GM12878 (cell line): Measurements from ENCODE around the gene TEX101.

Source experiments
- GABPA ChIP-seq: IDR thresholded peaks from 2 replicates; pipeline ENCODE4 v1.6.1; 2014; ENCODE audit warnings: antibody characterized with exemption, low read depth, mild to moderate bottlenecking, inconsistent platforms
- MYC ChIP-seq: IDR thresholded peaks from 2 replicates; pipeline ENCODE4 v1.6.1; 2011; ENCODE audit warnings: mild to moderate bottlenecking, low read length, moderate library complexity, inconsistent platforms; ENCODE audit not compliant: insufficient read depth, insufficient replicate concordance, insufficient read length, severe bottlenecking
- NFYB ChIP-seq: IDR thresholded peaks from 2 replicates; pipeline ENCODE4 v1.6.1; 2011; ENCODE audit warnings: low read depth, mild to moderate bottlenecking, low read length, improper control_type of control experiment, moderate library complexity; ENCODE audit not compliant: insufficient read depth
- TF ChIP-seq, protein P1 (sequence below): IDR thresholded peaks from 2 replicates; pipeline ENCODE4 v1.6.1; 2012; ENCODE audit warnings: low read depth, low read length, improper control_type of control experiment
- TF ChIP-seq, protein P2 (sequence below), 3 experiments: IDR thresholded peaks in 2 of 3; conservative IDR thresholded peaks in 1 of 3; 2 replicates each; pipeline ENCODE4 v1.5.1; 2011; ENCODE audit warnings: low read depth in 3 of 3, low read length in 3 of 3, mild to moderate bottlenecking in 3 of 3, control low read depth in 2 of 3, moderate library complexity in 2 of 3, inconsistent platforms in 1 of 3, mixed read lengths in 1 of 3; ENCODE audit not compliant: control insufficient read depth in 2 of 3, insufficient read depth in 1 of 3; ENCODE audit errors: extremely low read depth in 1 of 3

DNA sequence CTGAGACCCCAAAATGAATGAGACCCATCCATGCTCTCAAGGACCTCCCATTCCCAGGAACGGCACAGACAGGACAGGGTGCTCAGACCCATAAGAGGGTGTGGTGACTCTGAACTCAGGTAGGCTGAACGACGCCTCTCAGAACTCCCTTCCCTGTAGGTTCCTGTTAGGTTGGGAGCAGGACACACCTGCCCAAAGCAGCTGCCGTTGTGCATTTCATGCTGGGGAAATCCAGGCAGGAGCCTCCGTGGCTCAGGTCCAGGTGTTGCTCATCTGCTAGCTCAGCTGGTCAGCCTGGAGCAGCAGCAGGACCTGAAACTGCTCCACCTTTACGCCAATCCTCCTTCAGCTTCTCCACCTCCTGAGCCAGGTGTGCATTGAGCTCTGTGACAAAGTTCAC, 19.1 kb upstream of the TEX101 start:
- TF ChIP-seq GABPA (no peak), NFYB (no peak), MYC (no peak)
- TF ChIP-seq, protein P1, sequence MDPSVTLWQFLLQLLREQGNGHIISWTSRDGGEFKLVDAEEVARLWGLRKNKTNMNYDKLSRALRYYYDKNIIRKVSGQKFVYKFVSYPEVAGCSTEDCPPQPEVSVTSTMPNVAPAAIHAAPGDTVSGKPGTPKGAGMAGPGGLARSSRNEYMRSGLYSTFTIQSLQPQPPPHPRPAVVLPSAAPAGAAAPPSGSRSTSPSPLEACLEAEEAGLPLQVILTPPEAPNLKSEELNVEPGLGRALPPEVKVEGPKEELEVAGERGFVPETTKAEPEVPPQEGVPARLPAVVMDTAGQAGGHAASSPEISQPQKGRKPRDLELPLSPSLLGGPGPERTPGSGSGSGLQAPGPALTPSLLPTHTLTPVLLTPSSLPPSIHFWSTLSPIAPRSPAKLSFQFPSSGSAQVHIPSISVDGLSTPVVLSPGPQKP = no peak
- TF ChIP-seq, protein P2, sequence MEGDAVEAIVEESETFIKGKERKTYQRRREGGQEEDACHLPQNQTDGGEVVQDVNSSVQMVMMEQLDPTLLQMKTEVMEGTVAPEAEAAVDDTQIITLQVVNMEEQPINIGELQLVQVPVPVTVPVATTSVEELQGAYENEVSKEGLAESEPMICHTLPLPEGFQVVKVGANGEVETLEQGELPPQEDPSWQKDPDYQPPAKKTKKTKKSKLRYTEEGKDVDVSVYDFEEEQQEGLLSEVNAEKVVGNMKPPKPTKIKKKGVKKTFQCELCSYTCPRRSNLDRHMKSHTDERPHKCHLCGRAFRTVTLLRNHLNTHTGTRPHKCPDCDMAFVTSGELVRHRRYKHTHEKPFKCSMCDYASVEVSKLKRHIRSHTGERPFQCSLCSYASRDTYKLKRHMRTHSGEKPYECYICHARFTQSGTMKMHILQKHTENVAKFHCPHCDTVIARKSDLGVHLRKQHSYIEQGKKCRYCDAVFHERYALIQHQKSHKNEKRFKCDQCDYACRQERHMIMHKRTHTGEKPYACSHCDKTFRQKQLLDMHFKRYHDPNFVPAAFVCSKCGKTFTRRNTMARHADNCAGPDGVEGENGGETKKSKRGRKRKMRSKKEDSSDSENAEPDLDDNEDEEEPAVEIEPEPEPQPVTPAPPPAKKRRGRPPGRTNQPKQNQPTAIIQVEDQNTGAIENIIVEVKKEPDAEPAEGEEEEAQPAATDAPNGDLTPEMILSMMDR (IDR thresholded peaks at IDR 0.05 in 2 of 3, conservative IDR thresholded peaks at IDR 0.05 in 1 of 3; ENCODE audit: control insufficient read depth in 2 of 3, extremely low read depth in 1 of 3, insufficient read depth in 1 of 3, low read depth in 3 of 3, low read length in 3 of 3) = no peak
